Endothelial cell (in vitro differentiated cells): ENCODE data around the gene SCAMP1. TPM values are rescaled to one million over a fixed set of nuclear protein-coding genes. Genes with fewer than 3 reads are reported as not detected.

ENCODE experiments used
- DNase-seq: peaks from one replicate; pipeline ENCODE4 v3.0.0; 2021; ENCODE audit warnings: low spot score
- H3K27ac Mint-ChIP-seq: one replicate; pipeline ENCODE4 v1.8.0; 2021; ENCODE audit warnings: mixed read lengths, inconsistent platforms; ENCODE audit not compliant: unreplicated experiment
- H3K27me3 Mint-ChIP-seq: one replicate; pipeline ENCODE4 v1.8.0; 2021; ENCODE audit warnings: mild to moderate bottlenecking, moderate library complexity, mixed read lengths, inconsistent platforms; ENCODE audit not compliant: unreplicated experiment
- H3K36me3 Mint-ChIP-seq: one replicate; pipeline ENCODE4 v1.8.0; 2021; ENCODE audit warnings: mild to moderate bottlenecking, low read depth, mixed read lengths, inconsistent platforms; ENCODE audit not compliant: unreplicated experiment
- H3K4me1 Mint-ChIP-seq: one replicate; pipeline ENCODE4 v1.8.0; 2021; ENCODE audit warnings: mild to moderate bottlenecking, mixed read lengths, inconsistent platforms; ENCODE audit not compliant: unreplicated experiment
- H3K4me3 Mint-ChIP-seq: one replicate; pipeline ENCODE4 v1.8.0; 2021; ENCODE audit warnings: mild to moderate bottlenecking, mixed read lengths, inconsistent platforms; ENCODE audit not compliant: unreplicated experiment
- H3K9me3 Mint-ChIP-seq: one replicate; pipeline ENCODE4 v1.8.0; 2021; ENCODE audit warnings: mixed read lengths, inconsistent platforms; ENCODE audit not compliant: unreplicated experiment
- total RNA-seq: library from RNA; stranded (reverse); fragmentation: NEBNext Ultra II Directional; extraction: Animal tissue kit (Norgen Biotek cat#: 25700); gene quantifications from one replicate; pipeline ENCODE4 v1.2.1, GENCODE V29; 2021; ENCODE audit not compliant: unreplicated experiment
- TF ChIP-seq, protein P1 (sequence below): fragments of 200-600 bp; sonication (generic); IDR thresholded peaks from one replicate; pipeline ENCODE4 v1.5.0; 2021; ENCODE audit warnings: antibody characterized with exemption; ENCODE audit not compliant: unreplicated experiment

Gene SCAMP1
- total RNA-seq, 1 donor from 2014 or later = 30.6 TPM

DNA sequence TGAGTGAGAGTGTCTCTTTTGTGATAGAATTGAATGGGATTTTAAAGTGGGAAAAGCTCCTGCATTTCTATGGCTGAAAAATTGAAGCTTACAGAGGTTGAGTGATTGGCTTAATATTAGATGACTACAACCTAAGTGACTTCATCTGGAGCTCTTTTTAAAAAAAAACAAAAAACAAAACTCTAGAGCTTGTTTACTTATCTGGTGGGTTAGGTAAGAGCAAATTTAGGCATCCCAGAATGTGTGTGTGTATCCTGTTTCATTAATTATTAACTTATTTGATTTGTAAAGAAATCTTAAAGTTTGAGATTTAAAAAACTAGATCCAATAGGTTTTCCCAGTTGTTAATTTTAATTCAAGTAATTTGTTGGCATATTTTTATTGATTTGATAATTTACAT lies 60.1 kb downstream of the SCAMP1 start:
- Mint-ChIP-seq H3K27me3 (no peaks in the 10 kb centered on the region), H3K27ac (no peak overlapping the region), H3K9me3 (no peaks in the 10 kb centered on the region), H3K36me3 (no peaks in the 10 kb centered on the region), H3K4me3 (no peak overlapping the region), H3K4me1 (peaks cover 7% of the 10 kb centered on the region)
- DNase-seq = no peak
- TF ChIP-seq, protein P1, sequence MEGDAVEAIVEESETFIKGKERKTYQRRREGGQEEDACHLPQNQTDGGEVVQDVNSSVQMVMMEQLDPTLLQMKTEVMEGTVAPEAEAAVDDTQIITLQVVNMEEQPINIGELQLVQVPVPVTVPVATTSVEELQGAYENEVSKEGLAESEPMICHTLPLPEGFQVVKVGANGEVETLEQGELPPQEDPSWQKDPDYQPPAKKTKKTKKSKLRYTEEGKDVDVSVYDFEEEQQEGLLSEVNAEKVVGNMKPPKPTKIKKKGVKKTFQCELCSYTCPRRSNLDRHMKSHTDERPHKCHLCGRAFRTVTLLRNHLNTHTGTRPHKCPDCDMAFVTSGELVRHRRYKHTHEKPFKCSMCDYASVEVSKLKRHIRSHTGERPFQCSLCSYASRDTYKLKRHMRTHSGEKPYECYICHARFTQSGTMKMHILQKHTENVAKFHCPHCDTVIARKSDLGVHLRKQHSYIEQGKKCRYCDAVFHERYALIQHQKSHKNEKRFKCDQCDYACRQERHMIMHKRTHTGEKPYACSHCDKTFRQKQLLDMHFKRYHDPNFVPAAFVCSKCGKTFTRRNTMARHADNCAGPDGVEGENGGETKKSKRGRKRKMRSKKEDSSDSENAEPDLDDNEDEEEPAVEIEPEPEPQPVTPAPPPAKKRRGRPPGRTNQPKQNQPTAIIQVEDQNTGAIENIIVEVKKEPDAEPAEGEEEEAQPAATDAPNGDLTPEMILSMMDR = no peak

DNA sequence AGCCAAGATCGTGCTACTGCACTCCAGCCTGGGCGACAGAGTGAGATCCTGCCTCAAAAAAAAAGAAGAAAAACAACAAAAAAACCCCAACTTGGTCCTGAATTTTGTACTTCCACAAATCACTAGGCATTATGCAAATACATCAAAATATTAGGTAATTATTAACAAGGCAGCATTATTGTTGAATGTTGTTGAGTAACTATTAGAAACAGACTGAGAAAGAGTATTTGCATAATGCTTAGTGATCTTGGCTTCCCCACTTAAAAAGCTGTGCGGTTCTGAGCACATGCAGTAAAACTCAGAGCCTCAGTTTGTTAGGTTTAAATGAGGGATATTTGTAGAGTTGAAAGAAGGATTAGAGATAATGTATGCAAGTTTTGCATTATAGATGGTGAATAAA lies 64.2 kb downstream of the SCAMP1 start:
- DNase-seq = no peak
- Mint-ChIP-seq H3K27ac (no peak overlapping the region), H3K27me3 (no peaks in the 10 kb centered on the region), H3K4me3 (no peak overlapping the region), H3K9me3 (no peaks in the 10 kb centered on the region), H3K4me1 (no peaks in the 10 kb centered on the region), H3K36me3 (peaks cover 10% of the 10 kb centered on the region)
- TF ChIP-seq, protein P1 = no peak

DNA sequence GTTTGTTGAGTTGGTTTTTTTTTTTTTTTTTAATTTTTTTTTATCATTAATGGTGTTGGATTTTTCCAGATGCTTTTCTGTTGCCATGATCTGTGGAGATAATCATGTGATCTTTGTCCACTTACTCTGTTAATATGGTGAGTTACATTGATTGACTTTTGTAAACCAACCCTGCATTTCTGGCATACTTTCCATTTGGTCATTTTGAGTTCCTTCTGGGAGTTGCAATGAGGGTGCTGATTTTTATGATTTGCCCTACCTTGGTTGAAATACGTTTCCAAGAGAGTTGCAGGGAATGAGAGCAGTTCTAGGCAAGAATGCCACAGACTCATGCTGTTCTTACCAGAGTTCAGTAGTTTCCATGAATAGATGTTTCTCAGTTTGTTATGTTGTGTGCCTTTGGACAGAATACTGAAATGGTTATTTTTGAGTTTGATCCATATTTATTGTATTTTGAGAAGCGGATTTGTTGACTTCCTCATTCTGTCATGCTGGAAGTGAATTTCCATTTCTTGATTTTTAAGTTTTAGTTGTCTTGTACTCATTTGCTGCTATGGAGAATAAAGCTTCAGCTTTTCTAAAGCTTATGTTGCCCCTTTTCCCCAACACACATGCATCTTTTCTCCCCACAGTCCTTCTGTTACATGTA lies 69.0 kb downstream of the SCAMP1 start:
- TF ChIP-seq, protein P1 = no peak
- Mint-ChIP-seq H3K27ac (no peak overlapping the region), H3K9me3 (no peaks in the 10 kb centered on the region), H3K27me3 (no peaks in the 10 kb centered on the region), H3K4me1 (peaks cover 2% of the 10 kb centered on the region), H3K4me3 (no peak overlapping the region), H3K36me3 (peaks cover 10% of the 10 kb centered on the region)
- DNase-seq = no peak

DNA sequence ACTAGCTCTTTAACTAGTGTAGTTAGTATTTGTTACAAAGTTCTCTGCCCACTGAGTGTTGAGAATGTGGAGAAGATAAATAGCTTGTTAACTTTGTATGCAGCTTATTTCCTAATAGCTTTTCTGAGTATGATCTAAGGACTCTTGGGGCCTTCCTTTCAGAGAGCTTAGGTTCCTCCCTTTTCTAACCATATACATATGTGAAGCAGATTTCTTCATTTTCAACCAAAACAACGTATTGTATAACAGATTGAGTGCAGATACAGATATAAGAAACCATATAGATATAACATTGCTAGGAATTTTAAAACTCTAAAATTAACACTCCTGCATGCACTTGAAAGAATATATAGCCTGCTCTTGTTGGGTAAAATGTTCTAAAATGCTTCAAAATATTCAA lies 70.4 kb downstream of the SCAMP1 start:
- H3K4me3 Mint-ChIP-seq = no peak overlapping the region
- TF ChIP-seq, protein P1 = no peak
- H3K4me1 Mint-ChIP-seq = peaks cover 2% of the 10 kb centered on the region
- no peaks in the 10 kb centered on the region for H3K9me3 Mint-ChIP-seq
- H3K27ac Mint-ChIP-seq = no peak overlapping the region
- DNase-seq = no peak
- H3K36me3 Mint-ChIP-seq = peaks cover 9% of the 10 kb centered on the region
- H3K27me3 Mint-ChIP-seq = no peaks in the 10 kb centered on the region

DNA sequence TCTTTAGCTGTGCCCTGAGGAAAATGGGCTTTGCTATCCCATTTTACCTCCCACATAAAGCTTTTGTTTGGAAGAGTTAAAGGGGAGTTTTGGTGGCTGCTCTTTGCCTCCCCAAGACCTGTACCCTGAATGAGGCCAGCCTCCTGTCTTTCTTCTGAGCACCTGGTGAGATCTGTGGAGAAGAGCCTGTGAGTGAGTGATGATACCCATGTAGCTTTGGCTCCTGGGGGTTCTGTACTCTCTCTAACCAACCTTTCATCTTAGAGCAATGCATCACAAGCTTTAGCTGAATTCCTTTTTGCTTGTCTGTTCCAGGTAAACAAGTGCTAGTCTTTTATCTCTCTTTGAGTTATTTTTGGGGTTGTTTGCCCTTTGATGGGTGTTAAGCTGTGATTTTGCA lies 73.6 kb downstream of the SCAMP1 start:
- H3K9me3 Mint-ChIP-seq = no peaks in the 10 kb centered on the region
- no peak overlapping the region for H3K27ac Mint-ChIP-seq
- TF ChIP-seq, protein P1 = no peak
- no peaks in the 10 kb centered on the region for H3K27me3 Mint-ChIP-seq
- peaks cover 6% of the 10 kb centered on the region for H3K4me1 Mint-ChIP-seq
- no peak for DNase-seq
- H3K4me3 Mint-ChIP-seq = no peak overlapping the region
- H3K36me3 Mint-ChIP-seq = peaks cover 2% of the 10 kb centered on the region
